Mesenchymal stem cell (in vitro differentiated cells and primary cell): ENCODE data around the gene FAM162A. TPM values are rescaled to one million over a fixed set of nuclear protein-coding genes. Genes with fewer than 3 reads are reported as not detected.

ENCODE experiments used
- small RNA-seq: library from polyadenylated mRNA; stranded (forward); fragments of <200 nt; extraction: miRNeasy Mini kit (QIAGEN cat#:217004); gene quantifications from one replicate; pipeline ENCODE3, GENCODE V24; 2013; ENCODE audit warnings: low read depth

FAM162A gene

Small RNA genes within 50 kb of the gene (small RNA-seq; reads per million reads assigned to genes)
- not detected for gene AC083798.1
